ENCODE results near the gene XXYLT1.
"Not testable (repeated sequence)": the region's sequence is repeated elsewhere in the genome, so short reads cannot be mapped to it uniquely, and the experiment has no call there.

The XXYLT1 gene

GRCh38 chr3:195113048-195113447 is 157.9 kb downstream of the XXYLT1 start:
- no peak for DNase-seq (ENCODE audit: low read depth, low spot score)

GRCh38 chr3:195112361-195112791 is 158.6 kb downstream of the XXYLT1 start:
- DNase-seq (ENCODE audit: low read depth, low spot score): no peak

- DNase-seq (ENCODE audit: low read depth, low spot score): no peak
These were observed 159.2 kb downstream of the XXYLT1 start for GRCh38 chr3:195111766-195112165.

- no peak for DNase-seq (ENCODE audit: low read depth, low spot score)
These were observed 159.6 kb downstream of the XXYLT1 start for GRCh38 chr3:195111319-195111705.

GRCh38 chr3:195110647-195111318 is 160.2 kb downstream of the XXYLT1 start:
- DNase-seq (ENCODE audit: low read depth, low spot score): no peak

- DNase-seq (ENCODE audit: low read depth, low spot score): no peak
These were observed 161.8 kb downstream of the XXYLT1 start for GRCh38 chr3:195109098-195109657.

GRCh38 chr3:195107593-195107992 is 163.4 kb downstream of the XXYLT1 start:
- no peak for DNase-seq (ENCODE audit: low read depth, low spot score)

GRCh38 chr3:195107031-195107430 is 163.9 kb downstream of the XXYLT1 start:
- not testable (repeated sequence) for DNase-seq (ENCODE audit: low read depth, low spot score)

- DNase-seq (ENCODE audit: low read depth, low spot score): no peak
These were observed 164.5 kb downstream of the XXYLT1 start for GRCh38 chr3:195106418-195106906.

GRCh38 chr3:195105841-195106417 is 165.0 kb downstream of the XXYLT1 start:
- no peak for DNase-seq (ENCODE audit: low read depth, low spot score)

GRCh38 chr3:195105389-195105788 is 165.6 kb downstream of the XXYLT1 start:
- DNase-seq (ENCODE audit: low read depth, low spot score): no peak

- no peak for DNase-seq (ENCODE audit: low read depth, low spot score)
These were observed 166.6 kb downstream of the XXYLT1 start for GRCh38 chr3:195104340-195104739.

- no peak for DNase-seq (ENCODE audit: low read depth, low spot score)
These were observed 167.3 kb downstream of the XXYLT1 start for GRCh38 chr3:195103623-195104022.

GRCh38 chr3:195102609-195103467 is 168.1 kb downstream of the XXYLT1 start:
- no peak for DNase-seq (ENCODE audit: low read depth, low spot score)

GRCh38 chr3:195101927-195102608 is 168.9 kb downstream of the XXYLT1 start:
- no peak for DNase-seq (ENCODE audit: low read depth, low spot score)

GRCh38 chr3:195101001-195101583 is 169.9 kb downstream of the XXYLT1 start:
- DNase-seq (ENCODE audit: low read depth, low spot score): no peak

- no peak for DNase-seq (ENCODE audit: low read depth, low spot score)
These were observed 170.8 kb downstream of the XXYLT1 start for GRCh38 chr3:195099951-195100785.

- DNase-seq (ENCODE audit: low read depth, low spot score): no peak
These were observed 172.0 kb downstream of the XXYLT1 start for GRCh38 chr3:195098741-195099525.

All from smooth muscle cell of the brain vasculature (primary cell).